H1 (cell line): ENCODE results near the gene SLC2A4RG. TPM values are rescaled to one million over a fixed set of nuclear protein-coding genes. Genes with fewer than 3 reads are reported as not detected.

Source experiments
- CTCF ChIA-PET: fragments of 300-600 bp; sonication (Branson Sonifier 250); formaldehyde crosslinking; loops from one replicate; lab custom pipeline; 2021; ENCODE audit not compliant: partially characterized antibody; lab: Charles Lee
- POLR2A ChIA-PET: fragments of 300-600 bp; sonication (Branson Sonifier 250); formaldehyde crosslinking; loops from one replicate; lab custom pipeline; 2021; ENCODE audit warnings: inconsistent platforms; ENCODE audit not compliant: partially characterized antibody; lab: Charles Lee
- DNase-seq, 2 experiments: peaks; one replicate each; pipeline versions ENCODE4 v3.0.0 to v3.0.0-alpha.2; 2010 to 2022; ENCODE audit warnings: low spot score in 2 of 2, low read depth in 1 of 2, mixed read lengths in 1 of 2
- FAIRE-seq: peaks from 2 replicates; lab custom pipeline; 2011; peaks lifted over from hg19 to GRCh38; lab: Jason Lieb, UNC
- H2AFZ ChIP-seq: 2 replicates; pipeline ENCODE4 v1.8.1; 2012; ENCODE audit warnings: low read length, inconsistent platforms
- H2AK5ac ChIP-seq: 2 replicates; pipeline ENCODE4 v1.6.1; 2013; ENCODE audit warnings: low read depth, low read length
- H2BK120ac ChIP-seq: replicated peaks from 2 replicates; pipeline ENCODE3; 2013; ENCODE audit warnings: low read depth, low read length, inconsistent platforms
- H2BK12ac ChIP-seq: 2 replicates; pipeline ENCODE4 v1.6.1; 2013; ENCODE audit warnings: low read depth, low read length
- H2BK15ac ChIP-seq: 2 replicates; pipeline ENCODE4 v1.6.1; 2013; ENCODE audit warnings: low read length
- H2BK20ac ChIP-seq: 2 replicates; pipeline ENCODE4 v1.6.1; 2013; ENCODE audit warnings: low read length
- H2BK5ac ChIP-seq: 2 replicates; pipeline ENCODE4 v1.6.1; 2013; ENCODE audit warnings: low read depth, low read length
- H3K14ac ChIP-seq: 2 replicates; pipeline ENCODE4 v1.6.1; 2013; ENCODE audit warnings: inconsistent platforms; ENCODE audit not compliant: insufficient read length
- H3K18ac ChIP-seq: 2 replicates; pipeline ENCODE4 v1.6.1; 2013; ENCODE audit warnings: low read length; ENCODE audit errors: extremely low read depth
- H3K23ac ChIP-seq: 2 replicates; pipeline ENCODE4 v1.6.1; 2013; ENCODE audit warnings: inconsistent platforms; ENCODE audit not compliant: insufficient read length
- H3K23me2 ChIP-seq: 2 replicates; pipeline ENCODE4 v1.6.1; 2013; ENCODE audit warnings: low read depth, low read length
- H3K27ac ChIP-seq: 2 replicates; pipeline ENCODE4 v1.6.1; 2011; ENCODE audit warnings: low read depth, low read length, inconsistent platforms
- H3K27me3 ChIP-seq, 4 experiments: replicated peaks in 1 of 4; 1 replicate in 1 of 4; 2 replicates in 3 of 4; pipeline versions ENCODE4 v1.6.1 to v1.8.1; 2011 to 2013; ENCODE audit warnings: low read length in 3 of 4, mild to moderate bottlenecking in 3 of 4, inconsistent platforms in 2 of 4, mixed read lengths in 2 of 4, moderate library complexity in 1 of 4; ENCODE audit not compliant: control insufficient read depth in 3 of 4, insufficient read depth in 3 of 4; ENCODE audit errors: extremely low read depth in 1 of 4
- H3K36me3 ChIP-seq, 4 experiments: 2 replicates each; pipeline versions ENCODE4 v1.6.1 to v1.8.1; 2011 to 2013; ENCODE audit warnings: mild to moderate bottlenecking in 4 of 4, low read length in 3 of 4, moderate library complexity in 2 of 4, control low read depth in 1 of 4, inconsistent platforms in 1 of 4; ENCODE audit not compliant: insufficient read depth in 4 of 4, control insufficient read depth in 2 of 4
- H3K4ac ChIP-seq: replicated peaks from 2 replicates; pipeline ENCODE3; 2013; ENCODE audit warnings: low read length, low read depth, mixed read lengths, inconsistent platforms; ENCODE audit not compliant: insufficient read length
- H3K4me1 ChIP-seq, 4 experiments: replicated peaks in 1 of 4; 1 replicate in 1 of 4; 2 replicates in 3 of 4; pipeline versions ENCODE4 v1.6.1 to v1.8.1; 2011 to 2013; ENCODE audit warnings: low read length in 3 of 4, inconsistent platforms in 2 of 4, mixed read lengths in 1 of 4; ENCODE audit not compliant: insufficient read depth in 4 of 4, control insufficient read depth in 3 of 4
- H3K4me2 ChIP-seq, 2 experiments: 2 replicates each; pipeline versions ENCODE4 v1.6.1 to v1.8.1; 2011 to 2013; ENCODE audit warnings: low read depth in 2 of 2, low read length in 2 of 2, control low read depth in 1 of 2, inconsistent platforms in 1 of 2, mild to moderate bottlenecking in 1 of 2; ENCODE audit not compliant: insufficient read depth in 1 of 2
- H3K4me3 ChIP-seq, 4 experiments: fragments of 200-600, 300-600 bp in 1 of 4; sonication (generic), shearing (Covaris generic), sonication (Bioruptor Twin) in 1 of 4; 2 replicates each; pipeline versions ENCODE4 v1.5.1 to v1.8.1; 2011 to 2016; ENCODE audit warnings: low read length in 4 of 4, low read depth in 3 of 4, control low read depth in 2 of 4, inconsistent platforms in 2 of 4, mild to moderate bottlenecking in 2 of 4, mixed read lengths in 1 of 4, moderate library complexity in 1 of 4; ENCODE audit not compliant: insufficient read depth in 2 of 4; ENCODE audit errors: extremely low read depth in 1 of 4
- H3K56ac ChIP-seq: replicated peaks from 2 replicates; pipeline ENCODE3; 2013; ENCODE audit warnings: low read depth, mild to moderate bottlenecking, mixed read lengths, low read length, inconsistent platforms; ENCODE audit not compliant: insufficient read length
- H3K79me1 ChIP-seq: 2 replicates; pipeline ENCODE4 v1.6.1; 2013; ENCODE audit warnings: low read depth, low read length, control low read depth
- H3K79me2 ChIP-seq, 2 experiments: 2 replicates each; pipeline versions ENCODE4 v1.6.1 to v1.8.1; 2012 to 2013; ENCODE audit warnings: low read length in 2 of 2, mild to moderate bottlenecking in 2 of 2, inconsistent platforms in 1 of 2; ENCODE audit not compliant: insufficient read depth in 2 of 2, control insufficient read depth in 1 of 2
- H3K9ac ChIP-seq, 4 experiments: replicated peaks in 1 of 4; 1 replicate in 1 of 4; 2 replicates in 3 of 4; pipeline versions ENCODE4 v1.6.1 to v1.8.1; 2011 to 2013; ENCODE audit warnings: low read depth in 3 of 4, low read length in 3 of 4, control low read depth in 2 of 4, mild to moderate bottlenecking in 2 of 4, moderate library complexity in 2 of 4, inconsistent platforms in 1 of 4; ENCODE audit errors: extremely low read depth in 1 of 4
- H3K9me3 ChIP-seq, 2 experiments: 2 replicates each; pipeline versions ENCODE4 v1.6.1 to v1.8.1; 2012 to 2013; ENCODE audit warnings: mild to moderate bottlenecking in 2 of 2, moderate library complexity in 2 of 2, control low read depth in 1 of 2, inconsistent platforms in 1 of 2, low read depth in 1 of 2, low read length in 1 of 2, mixed read lengths in 1 of 2; ENCODE audit not compliant: insufficient read depth in 2 of 2
- H4K20me1 ChIP-seq, 2 experiments: replicated peaks in 1 of 2; 2 replicates each; pipeline versions ENCODE3 to v1.8.1; 2011 to 2013; ENCODE audit warnings: inconsistent platforms in 2 of 2, low read length in 2 of 2, mild to moderate bottlenecking in 1 of 2; ENCODE audit not compliant: insufficient read depth in 2 of 2, control insufficient read depth in 1 of 2
- H4K5ac ChIP-seq: 2 replicates; pipeline ENCODE4 v1.6.1; 2013; ENCODE audit warnings: low read length, low read depth, mixed read lengths, inconsistent platforms; ENCODE audit not compliant: insufficient read length
- H4K8ac ChIP-seq: 2 replicates; pipeline ENCODE4 v1.8.0; 2013; ENCODE audit warnings: mild to moderate bottlenecking, moderate library complexity, low read length, inconsistent platforms; ENCODE audit not compliant: insufficient read depth; ENCODE audit errors: extremely low read depth
- H4K91ac ChIP-seq: replicated peaks from 2 replicates; pipeline ENCODE3; 2013; ENCODE audit warnings: low read length, mixed read lengths, inconsistent platforms; ENCODE audit not compliant: insufficient read length
- CBX5 ChIP-seq: fragments of 300-800, 300-1000 bp; sonication (generic); IDR thresholded peaks from 2 replicates; pipeline ENCODE4 v1.7.1; 2016; ENCODE audit warnings: antibody characterized with exemption, low read length, low read depth
- FOSL1 ChIP-seq: IDR thresholded peaks from 2 replicates; pipeline ENCODE4 v1.6.1; 2011; ENCODE audit warnings: mild to moderate bottlenecking, low read depth, low read length, moderate library complexity; ENCODE audit not compliant: insufficient read depth
- GABPA ChIP-seq: IDR thresholded peaks from 2 replicates; pipeline ENCODE4 v1.6.1; 2011; ENCODE audit warnings: mild to moderate bottlenecking, low read length, moderate library complexity, borderline replicate concordance; ENCODE audit not compliant: insufficient read depth
- JUN ChIP-seq: IDR thresholded peaks from 2 replicates; pipeline ENCODE4 v1.6.1; 2011; ENCODE audit warnings: low read depth, mild to moderate bottlenecking, improper control_type of control experiment, low read length
- KDM5A ChIP-seq: fragments of 200-600 bp; IDR thresholded peaks from 2 replicates; pipeline ENCODE4 v1.7.1; 2012; ENCODE audit warnings: mild to moderate bottlenecking, low read length, inconsistent platforms, mixed read lengths
- RBBP5 ChIP-seq: IDR thresholded peaks from 2 replicates; pipeline ENCODE4 v1.7.1; 2012; ENCODE audit warnings: low read depth, mild to moderate bottlenecking, inconsistent platforms, low read length, moderate library complexity, borderline replicate concordance
- RXRA ChIP-seq: IDR thresholded peaks from 2 replicates; pipeline ENCODE4 v1.6.1; 2011; ENCODE audit warnings: low read depth, mild to moderate bottlenecking, low read length, moderate library complexity; ENCODE audit not compliant: insufficient read depth
- SRF ChIP-seq: IDR thresholded peaks from 2 replicates; pipeline ENCODE4 v1.6.1; 2011; ENCODE audit warnings: mild to moderate bottlenecking, low read depth, low read length, moderate library complexity
- TAF7 ChIP-seq: optimal IDR thresholded peaks from 2 replicates; pipeline ENCODE3; 2011; ENCODE audit warnings: low read depth, mild to moderate bottlenecking, inconsistent platforms, low read length, moderate library complexity, borderline replicate concordance
- TCF12 ChIP-seq: IDR thresholded peaks from 2 replicates; pipeline ENCODE4 v1.6.1; 2011; ENCODE audit warnings: low read depth, mild to moderate bottlenecking, low read length
- TEAD4 ChIP-seq: IDR thresholded peaks from 2 replicates; pipeline ENCODE4 v1.6.1; 2012; ENCODE audit warnings: low read depth, low read length, inconsistent platforms, mixed read lengths
- YY1 ChIP-seq: IDR thresholded peaks from 2 replicates; pipeline ENCODE4 v1.6.1; 2011; ENCODE audit warnings: low read depth, mild to moderate bottlenecking, low read length
- WGBS, 2 experiments: shearing (Covaris generic) in 1 of 2; methylation state at CpG; one replicate each; pipeline versions ENCODE4 v1.1.6 to v1.1.7; 2013 to 2015; ENCODE audit warnings: low lambda C conversion rate in 2 of 2, mixed read lengths in 2 of 2, inconsistent platforms in 1 of 2, low coverage in 1 of 2, missing lambda C conversion rate in 1 of 2; ENCODE audit not compliant: insufficient replicate concordance in 2 of 2, insufficient coverage in 1 of 2, insufficient read length in 1 of 2; ENCODE audit errors: extremely low coverage in 1 of 2, missing lambda C conversion rate in 1 of 2; 5-methylcytosine and 5-hydroxymethylcytosine counted together
- polyA plus RNA-seq, 7 experiments: library from polyadenylated mRNA; depleted of rRNA in 3 of 7; stranded (reverse) in 5 of 7; unstranded in 2 of 7; fragments of >200 nt in 5 of 7; fragments of 200-250 nt in 2 of 7; gene quantifications; 1 replicate in 5 of 7; 2 replicates in 1 of 7; 4 replicates in 1 of 7; pipeline versions ENCODE4 v1.2.1 to v1.2.3, GENCODE V29; 2011 to 2013; ENCODE audit warnings: missing spikeins in 2 of 7, mixed read lengths in 2 of 7
- total RNA-seq: library from RNA; stranded (reverse); fragmentation: NEBNext Ultra II Directional; extraction: Animal tissue kit (Norgen Biotek cat#: 25700); gene quantifications from 2 replicates; pipeline ENCODE4 v1.2.1, GENCODE V29; 2021

The SLC2A4RG gene
- total and polyA plus RNA-seq, 2 of the 8 experiments (the other 6 are each of a cell fraction or from before 2014, with no cell fraction given), result 15.9 to 29.1 TPM

- DNase-seq (no peak), FAIRE-seq (no peak)
- Histone ChIP-seq H3K36me3 (peaks cover 3 to 18% (median 8%) of the 10 kb centered on the region in 4 experiments; a peak in 5 of 8 replicates), H3K27ac (no peak overlapping the region), H3K27me3 (no peaks in the 10 kb centered on the region), H4K91ac (no peak overlapping the region), H4K5ac (no peak overlapping the region), H4K20me1 (peaks cover 8 to 15% of the 10 kb centered on the region in 2 experiments), H3K23ac (no peak overlapping the region), H3K9me3 (no peaks in the 10 kb centered on the region), H2BK120ac (no peak overlapping the region), H3K56ac (no peak overlapping the region), H2AK5ac (no peak overlapping the region), H3K18ac (no peak overlapping the region), H3K4me2 (no peak overlapping the region), H3K4me1 (peaks cover 0 to 8% (median under 1%) of the 10 kb centered on the region in 4 experiments; a peak in 5 of 7 replicates), H3K9ac (no peak overlapping the region), H2BK12ac (no peak overlapping the region), H2BK5ac (no peak overlapping the region), H3K23me2 (peaks cover 4% of the 10 kb centered on the region; the same call in 1 of the 2 replicates), H3K14ac (no peak overlapping the region), H2AFZ (no peak overlapping the region), H3K4me3 (no peak overlapping the region), H3K4ac (no peak overlapping the region), H2BK20ac (no peak overlapping the region), H4K8ac (no peak overlapping the region; the same call in 1 of the 2 replicates), H2BK15ac (no peak overlapping the region), H3K79me2 (peaks cover 0 to 17% of the 10 kb centered on the region in 2 experiments; a peak in 3 of 4 replicates), H3K79me1 (peaks cover 6% of the 10 kb centered on the region; the same call in 1 of the 2 replicates)
- POLR2A ChIA-PET, result interaction anchor here (0.9 to 4.7 kb wide), 13 partner anchors 7 to 163 kb away, joined by 3 to 49 read pairs (median 4); partner anchors contain the start of genes SLC2A4RG, TNFRSF6B and TPD52L2
- TF ChIP-seq JUN (no peak), GABPA (no peak), FOSL1 (no peak), TEAD4 (no peak), KDM5A (no peak), YY1 (no peak), RXRA (no peak), RBBP5 (no peak), SRF (no peak), TCF12 (no peak), CBX5 (no peak), TAF7 (no peak)
- CTCF ChIA-PET, result interaction anchor here (0.8 to 1.4 kb wide), 2 partner anchors 72 to 277 kb away, joined by 3 to 4 read pairs; partner anchors contain the start of gene PRPF6
- WGBS, 2 experiments, result 80% methylated on average over 15 of the region's 15 CpGs; no CpG with 5 or more reads in 1 of the 2 experiments
These were observed 36.1 kb upstream of the SLC2A4RG start for GRCh38 chr20:63703471-63703975.
